ENCODE measurements around the gene THY1.
"Not testable (repeated sequence)": the region's sequence is repeated elsewhere in the genome, so short reads cannot be mapped to it uniquely, and the experiment has no call there.

Gene THY1

GRCh38 chr11:119422809-119423508 is at the start of gene THY1:
TSS of gene THY1 (minus strand) at chr11:119423172. CDS start at chr11:119420905, 2,267 bp downstream.
- no peak for DNase-seq

GRCh38 chr11:119472186-119472855 is 49.3 kb upstream of the THY1 start:
- no peak for DNase-seq

DNA sequence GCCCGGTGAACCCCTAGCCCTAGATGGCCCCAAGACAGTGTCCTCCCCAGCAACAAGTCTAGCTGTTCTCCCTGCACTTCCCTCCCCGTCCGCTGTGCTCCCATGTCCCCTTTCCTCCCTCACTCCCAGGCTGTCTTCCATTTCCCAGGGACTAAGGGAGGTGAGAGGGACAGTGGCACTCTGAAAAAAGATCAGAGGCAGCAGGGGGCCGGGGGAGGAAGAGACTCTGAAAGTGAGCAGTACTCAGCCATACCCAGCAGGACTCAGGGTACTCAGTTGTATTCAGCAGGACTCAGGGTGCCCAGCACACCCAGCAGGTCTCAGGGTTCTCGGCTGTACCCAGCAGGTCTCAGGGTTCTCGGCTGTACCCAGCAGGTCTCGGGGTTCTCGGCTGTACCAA is 48.4 kb upstream of the THY1 start:
- DNase-seq = no peak

GRCh38 chr11:119470317-119471291 is 47.6 kb upstream of the THY1 start:
- DNase-seq = no peak

- DNase-seq = no peak
Measured at GRCh38 chr11:119469506-119469905, 46.5 kb upstream of the THY1 start.

DNA sequence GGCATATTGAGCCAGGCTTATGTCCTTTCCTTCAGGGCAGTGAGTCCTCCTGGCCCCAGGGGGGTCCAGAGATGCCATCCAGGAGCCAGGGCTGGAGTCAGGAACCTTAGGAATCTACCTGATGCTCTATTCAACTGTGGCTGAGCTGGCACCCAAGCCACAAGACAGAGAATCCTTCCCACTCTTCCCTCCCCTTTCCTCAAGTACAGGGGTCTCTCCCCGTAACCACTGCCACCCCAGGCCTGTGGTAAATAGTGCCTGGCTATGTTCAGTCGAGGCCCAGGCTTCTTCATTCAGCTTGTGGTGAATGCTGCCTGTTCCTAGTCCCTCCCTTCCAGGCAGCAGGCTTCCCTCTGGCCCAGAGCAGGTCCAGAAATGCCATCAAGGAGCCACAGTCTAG is 45.5 kb upstream of the THY1 start:
- DNase-seq = no peak

DNA sequence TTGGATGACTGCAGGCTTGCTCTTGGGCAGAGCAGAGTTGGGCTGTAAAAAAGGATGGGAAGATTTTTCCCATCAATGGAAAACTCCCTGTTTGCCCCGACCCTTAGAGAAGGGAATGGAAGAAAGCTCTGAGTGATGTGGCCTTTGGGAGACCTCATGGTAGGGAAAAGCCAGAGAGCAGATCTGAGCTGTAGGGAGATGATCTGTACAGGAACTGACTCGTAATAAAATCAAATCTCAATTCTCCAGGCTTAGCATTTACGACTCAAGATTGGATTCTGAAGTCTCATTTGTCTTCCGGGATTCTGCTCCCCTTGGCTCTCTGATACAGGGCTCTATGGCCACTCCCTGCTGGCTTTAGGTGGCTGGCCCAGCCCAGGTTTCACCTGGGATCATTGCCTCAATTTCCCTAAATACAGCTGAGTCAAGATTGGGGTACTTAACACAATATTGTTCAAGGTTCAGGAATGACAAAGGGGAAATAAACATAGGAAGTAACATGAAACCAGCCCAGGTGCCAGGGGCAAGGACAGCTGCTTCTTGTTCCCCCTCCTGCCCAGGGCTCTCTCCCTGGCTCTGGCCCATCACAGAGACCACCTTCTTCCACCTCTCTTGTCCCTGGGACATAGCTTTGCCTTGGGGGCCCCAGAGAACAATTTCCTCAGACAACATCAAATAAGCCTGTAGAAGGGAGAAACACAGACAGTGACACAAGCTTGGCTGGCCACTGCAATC is 38.4 kb upstream of the THY1 start:
- no peak for DNase-seq

DNA sequence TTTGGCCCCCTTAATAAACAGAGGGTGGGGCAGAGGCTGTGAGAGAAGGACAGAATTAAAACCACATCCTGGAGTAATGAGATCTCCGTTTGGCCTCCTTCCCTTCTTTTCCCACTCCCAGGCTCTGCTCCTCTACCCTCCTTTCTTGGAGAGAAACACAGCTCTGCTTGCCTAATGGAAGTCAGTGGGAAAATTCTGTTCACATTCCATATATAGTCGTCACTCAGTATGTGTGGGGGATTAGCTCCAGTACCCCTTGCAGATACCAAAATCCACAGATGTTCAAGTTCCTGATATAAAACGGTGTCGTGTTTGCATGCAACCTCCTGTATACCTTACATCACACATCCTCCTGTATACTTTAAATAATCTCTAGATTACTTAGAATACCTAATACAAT is 37.6 kb upstream of the THY1 start:
- no peak for DNase-seq

- no peak for DNase-seq
Measured at GRCh38 chr11:119460097-119460496, 37.1 kb upstream of the THY1 start.

- DNase-seq = no peak
Measured at GRCh38 chr11:119459293-119459976, 36.5 kb upstream of the THY1 start.

GRCh38 chr11:119455708-119456107 is 32.7 kb upstream of the THY1 start:
- not testable (repeated sequence) for DNase-seq

GRCh38 chr11:119455241-119455640 is 32.3 kb upstream of the THY1 start:
- not testable (repeated sequence) for DNase-seq

DNA sequence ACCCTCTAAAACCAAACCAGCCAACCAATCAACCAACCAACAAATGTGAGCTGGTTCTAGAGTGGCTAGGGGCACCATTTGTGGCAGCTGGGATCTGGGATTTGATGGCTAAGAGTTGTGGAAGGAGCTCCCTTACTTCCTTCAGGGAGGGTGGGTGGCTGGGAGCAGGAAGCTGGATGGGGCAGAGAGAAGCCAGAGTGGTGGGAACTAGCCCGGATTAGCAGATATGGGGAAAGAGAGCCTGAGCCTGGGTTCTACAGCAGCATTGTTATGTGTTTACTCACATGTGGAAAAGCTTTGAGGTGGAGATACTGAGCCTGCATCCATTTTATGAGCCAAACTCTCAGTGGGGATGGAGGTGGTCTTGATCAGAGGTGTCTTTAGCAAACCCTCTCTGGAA is 30.9 kb upstream of the THY1 start:
- DNase-seq = no peak

DNA sequence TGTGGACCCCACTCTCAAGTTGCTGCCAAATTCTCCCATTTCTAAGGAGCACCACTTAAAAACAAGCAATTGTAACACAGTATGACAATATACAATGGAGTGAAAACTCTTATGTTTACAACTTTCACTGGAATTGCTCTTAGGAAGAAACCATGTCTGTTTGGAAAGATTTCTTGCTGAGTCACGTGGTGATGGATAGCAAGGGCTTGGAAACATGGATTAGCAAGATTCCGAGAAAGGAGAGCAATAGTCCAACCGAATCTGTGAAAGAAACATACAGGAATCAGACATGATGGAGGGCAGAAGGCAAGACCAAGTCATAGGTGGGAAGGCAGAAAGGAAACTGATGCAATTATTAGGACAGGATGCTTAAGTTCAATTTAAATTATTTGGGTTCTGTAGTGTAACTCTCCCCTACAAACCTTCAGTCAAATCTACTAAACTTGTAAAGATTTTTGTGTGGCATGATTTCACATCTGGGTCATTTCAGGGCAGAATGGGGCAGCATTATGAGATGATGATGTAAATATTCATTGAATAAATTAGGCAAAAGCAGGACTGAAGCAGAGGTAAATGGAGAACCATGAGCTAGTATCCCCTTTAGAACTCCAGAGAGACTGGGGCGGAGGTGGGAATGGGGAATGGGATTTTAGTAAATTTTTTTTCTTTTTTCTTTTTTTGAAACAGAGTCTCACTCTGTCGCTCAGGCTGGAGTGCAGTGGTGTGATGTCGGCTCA is 27.8 kb upstream of the THY1 start:
- DNase-seq = no peak

DNA sequence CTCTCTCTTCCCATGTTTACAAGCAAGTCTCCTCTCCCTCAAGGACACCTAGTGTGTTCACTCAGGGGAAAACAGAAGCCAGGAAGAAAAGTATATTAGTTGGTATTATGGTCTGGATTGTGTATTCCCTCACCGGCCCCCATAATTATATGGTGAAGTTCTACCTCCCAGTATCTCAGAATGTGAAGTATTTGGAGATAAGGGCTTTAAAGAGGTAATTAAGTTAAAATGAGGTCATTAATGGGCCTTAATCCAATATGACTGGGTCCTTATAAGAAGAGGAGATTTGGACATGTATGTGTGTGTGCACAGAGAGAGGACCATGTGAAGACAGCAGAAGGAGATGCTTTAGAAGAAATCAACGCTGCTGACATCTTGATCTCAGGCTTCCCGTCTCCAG is 26.5 kb upstream of the THY1 start:
- no peak for DNase-seq

DNA sequence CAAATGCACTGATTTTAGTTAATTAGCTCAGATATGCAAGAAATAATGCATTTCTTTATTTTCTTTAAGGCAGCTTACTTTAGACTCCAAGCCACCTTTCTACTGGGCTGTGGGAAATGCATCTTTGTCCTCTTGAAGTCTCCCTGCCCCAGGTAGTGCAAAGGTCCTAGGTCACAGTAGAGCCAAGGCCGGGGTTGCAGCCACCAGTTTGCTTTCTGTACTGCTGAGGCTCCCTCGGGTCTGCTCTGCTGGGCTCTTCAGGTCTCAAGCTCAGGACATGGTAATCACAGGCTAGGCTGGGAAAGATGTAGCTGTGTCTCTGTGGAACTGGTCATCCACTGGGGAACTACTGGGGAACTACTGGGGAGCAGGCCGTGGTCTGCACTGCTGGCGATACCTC is 25.4 kb upstream of the THY1 start:
- no peak for DNase-seq

GRCh38 chr11:119447664-119448242 is 24.8 kb upstream of the THY1 start:
- DNase-seq = peak; percentile 44

- no peak for DNase-seq
Measured at GRCh38 chr11:119446871-119447663, 24.1 kb upstream of the THY1 start.

GRCh38 chr11:119446434-119446833 is 23.5 kb upstream of the THY1 start:
- DNase-seq = no peak

- no peak for DNase-seq
Measured at GRCh38 chr11:119445850-119446249, 22.9 kb upstream of the THY1 start.
